Measurements from ENCODE around the gene NANOS3.
A peak's percentile ranks its signal among the peaks of the same experiment; 100 is the strongest.

Gene NANOS3

GRCh38 chr19:13868663-13869062 is 8.3 kb upstream of the NANOS3 start:
- TF ChIP-seq, protein P1, sequence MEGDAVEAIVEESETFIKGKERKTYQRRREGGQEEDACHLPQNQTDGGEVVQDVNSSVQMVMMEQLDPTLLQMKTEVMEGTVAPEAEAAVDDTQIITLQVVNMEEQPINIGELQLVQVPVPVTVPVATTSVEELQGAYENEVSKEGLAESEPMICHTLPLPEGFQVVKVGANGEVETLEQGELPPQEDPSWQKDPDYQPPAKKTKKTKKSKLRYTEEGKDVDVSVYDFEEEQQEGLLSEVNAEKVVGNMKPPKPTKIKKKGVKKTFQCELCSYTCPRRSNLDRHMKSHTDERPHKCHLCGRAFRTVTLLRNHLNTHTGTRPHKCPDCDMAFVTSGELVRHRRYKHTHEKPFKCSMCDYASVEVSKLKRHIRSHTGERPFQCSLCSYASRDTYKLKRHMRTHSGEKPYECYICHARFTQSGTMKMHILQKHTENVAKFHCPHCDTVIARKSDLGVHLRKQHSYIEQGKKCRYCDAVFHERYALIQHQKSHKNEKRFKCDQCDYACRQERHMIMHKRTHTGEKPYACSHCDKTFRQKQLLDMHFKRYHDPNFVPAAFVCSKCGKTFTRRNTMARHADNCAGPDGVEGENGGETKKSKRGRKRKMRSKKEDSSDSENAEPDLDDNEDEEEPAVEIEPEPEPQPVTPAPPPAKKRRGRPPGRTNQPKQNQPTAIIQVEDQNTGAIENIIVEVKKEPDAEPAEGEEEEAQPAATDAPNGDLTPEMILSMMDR (IDR thresholded peaks at IDR 0.05; ENCODE audit: insufficient read depth, low read depth, low read length, missing control alignments), result no peak
- no peak overlapping the region for H3K4me3 ChIP-seq (ENCODE audit: low read depth, low read length)
- DNase-seq (ENCODE audit: low read depth), result no peak

- H3K4me3 ChIP-seq (ENCODE audit: low read depth, low read length), result no peak overlapping the region
- DNase-seq (ENCODE audit: low read depth), result no peak
- TF ChIP-seq, protein P1 (IDR thresholded peaks at IDR 0.05; ENCODE audit: insufficient read depth, low read depth, low read length, missing control alignments), result no peak
Observed at GRCh38 chr19:13869281-13869680, 7.7 kb upstream of the NANOS3 start.

- H3K4me3 ChIP-seq (ENCODE audit: low read depth, low read length), result no peak overlapping the region
- DNase-seq (ENCODE audit: low read depth), result no peak
- TF ChIP-seq, protein P1 (IDR thresholded peaks at IDR 0.05; ENCODE audit: insufficient read depth, low read depth, low read length, missing control alignments), result no peak
Observed at GRCh38 chr19:13870873-13871272, 6.1 kb upstream of the NANOS3 start.

DNA sequence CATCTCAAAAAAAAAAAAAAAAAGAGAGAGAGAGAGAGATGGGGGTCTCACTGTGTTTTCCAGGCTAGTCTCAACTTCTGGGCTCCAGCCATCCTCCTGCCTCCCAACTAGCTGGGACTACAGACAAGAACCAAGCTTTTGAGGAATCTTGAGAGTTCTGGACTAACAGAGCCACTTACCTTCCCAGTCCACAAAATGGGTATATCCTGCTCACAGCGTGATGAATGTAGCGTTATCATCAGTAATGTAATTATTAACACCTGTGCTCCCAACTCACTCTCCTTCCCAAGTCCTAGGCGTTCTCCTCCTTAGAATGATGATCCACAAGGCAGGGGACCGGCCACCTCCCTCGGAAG is 4.6 kb upstream of the NANOS3 start:
- no peak for DNase-seq (ENCODE audit: low read depth)

GRCh38 chr19:13872695-13873389 is 4.1 kb upstream of the NANOS3 start:
- DNase-seq (ENCODE audit: low read depth), result no peak
- TF ChIP-seq, protein P1 (IDR thresholded peaks at IDR 0.05; ENCODE audit: insufficient read depth, low read depth, low read length, missing control alignments), result no peak
- H3K4me3 ChIP-seq (ENCODE audit: low read depth, low read length), result peak overlapping the region; percentile 34; the same call in 1 of the 2 replicates

More for the DNA sequence above, 4.6 kb upstream of the NANOS3 start:
- H3K4me3 ChIP-seq (ENCODE audit: low read depth, low read length), result no peak overlapping the region
- TF ChIP-seq, protein P1 (IDR thresholded peaks at IDR 0.05; ENCODE audit: insufficient read depth, low read depth, low read length, missing control alignments), result no peak

- no peak for DNase-seq (ENCODE audit: low read depth)
- TF ChIP-seq, protein P1 (IDR thresholded peaks at IDR 0.05; ENCODE audit: insufficient read depth, low read depth, low read length, missing control alignments), result no peak
- no peak overlapping the region for H3K4me3 ChIP-seq (ENCODE audit: low read depth, low read length)
Observed at GRCh38 chr19:13873834-13874515, 3.0 kb upstream of the NANOS3 start.
